Measurements from ENCODE around the gene ZHX3.
A peak's percentile ranks its signal among the peaks of the same experiment; 100 is the strongest.

The ZHX3 gene

DNA sequence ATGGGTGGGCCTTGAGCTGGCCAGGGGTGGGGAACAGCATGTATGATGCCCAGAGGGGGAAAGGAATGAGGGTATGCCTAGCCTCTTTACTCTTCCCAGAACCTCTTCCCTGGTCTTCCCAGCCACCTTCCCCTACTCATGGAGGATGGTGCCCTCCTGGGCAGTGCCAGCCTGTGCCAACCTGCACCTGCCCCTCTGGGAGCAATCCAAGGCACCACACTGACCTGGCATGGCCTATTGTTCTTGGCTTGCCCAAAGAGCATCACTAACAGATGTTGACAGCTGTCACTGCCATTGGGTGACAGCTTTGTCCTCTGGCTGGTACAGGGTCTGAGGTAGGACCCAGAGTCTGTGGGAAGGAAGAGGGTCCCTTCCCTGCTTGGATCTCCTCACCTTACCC, 36.0 kb upstream of the ZHX3 start:
- no peak for DNase-seq

- no peak for DNase-seq
Measured at GRCh38 chr20:41352666-41353065, 35.1 kb upstream of the ZHX3 start.

GRCh38 chr20:41352106-41352505, 34.6 kb upstream of the ZHX3 start:
- DNase-seq, result no peak

- no peak for DNase-seq
Measured at GRCh38 chr20:41350408-41350962, 33.0 kb upstream of the ZHX3 start.

DNA sequence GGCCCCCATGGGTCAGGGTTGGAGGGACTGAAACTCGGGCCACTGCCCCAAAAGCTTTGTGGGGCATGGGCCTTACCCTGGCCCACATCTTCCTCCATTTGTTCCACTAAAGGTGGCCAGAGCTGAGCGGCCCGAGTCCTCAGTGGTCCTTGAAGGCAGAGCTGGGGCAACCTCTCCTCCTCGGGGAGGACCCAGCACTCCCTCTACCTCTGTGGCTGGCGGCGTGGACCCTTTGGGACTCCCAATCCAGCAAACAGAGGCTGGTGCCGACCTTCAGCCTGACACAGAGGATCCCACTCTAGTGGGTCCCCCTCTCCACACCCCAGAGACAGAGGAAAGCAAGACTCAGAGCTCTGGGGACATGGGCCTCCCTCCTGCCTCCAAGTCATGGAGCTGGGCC, 32.4 kb upstream of the ZHX3 start:
- no peak for DNase-seq

DNA sequence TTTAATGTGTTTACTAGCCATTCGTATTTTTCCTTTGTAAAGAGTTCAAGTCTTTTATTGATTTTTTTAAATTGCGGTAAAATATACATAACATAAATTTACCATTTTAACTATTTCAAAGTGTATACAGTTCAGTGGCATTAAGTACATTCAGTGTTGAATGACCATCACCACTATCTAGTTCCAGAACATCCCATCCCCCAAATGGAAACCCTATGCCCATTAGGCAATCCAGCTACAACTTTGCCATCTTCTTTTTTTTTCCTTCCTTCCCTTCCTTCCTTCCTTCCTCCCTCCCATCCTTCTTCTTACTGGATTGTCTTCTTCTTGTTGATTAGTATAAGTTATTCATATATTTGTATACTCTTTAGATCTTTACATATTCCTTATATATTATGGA, 31.7 kb upstream of the ZHX3 start:
- DNase-seq, result no peak

- no peak for DNase-seq
Measured at GRCh38 chr20:41348430-41349172, 31.1 kb upstream of the ZHX3 start.

- no peak for DNase-seq
Measured at GRCh38 chr20:41347523-41348429, 30.2 kb upstream of the ZHX3 start.

- DNase-seq, result no peak
Measured at GRCh38 chr20:41345729-41346067, 28.2 kb upstream of the ZHX3 start.

- no peak for DNase-seq
Measured at GRCh38 chr20:41344938-41345728, 27.6 kb upstream of the ZHX3 start.

- no peak for DNase-seq
Measured at GRCh38 chr20:41344477-41344876, 26.9 kb upstream of the ZHX3 start.

- DNase-seq, result no peak
Measured at GRCh38 chr20:41342474-41343464, 25.2 kb upstream of the ZHX3 start.

DNA sequence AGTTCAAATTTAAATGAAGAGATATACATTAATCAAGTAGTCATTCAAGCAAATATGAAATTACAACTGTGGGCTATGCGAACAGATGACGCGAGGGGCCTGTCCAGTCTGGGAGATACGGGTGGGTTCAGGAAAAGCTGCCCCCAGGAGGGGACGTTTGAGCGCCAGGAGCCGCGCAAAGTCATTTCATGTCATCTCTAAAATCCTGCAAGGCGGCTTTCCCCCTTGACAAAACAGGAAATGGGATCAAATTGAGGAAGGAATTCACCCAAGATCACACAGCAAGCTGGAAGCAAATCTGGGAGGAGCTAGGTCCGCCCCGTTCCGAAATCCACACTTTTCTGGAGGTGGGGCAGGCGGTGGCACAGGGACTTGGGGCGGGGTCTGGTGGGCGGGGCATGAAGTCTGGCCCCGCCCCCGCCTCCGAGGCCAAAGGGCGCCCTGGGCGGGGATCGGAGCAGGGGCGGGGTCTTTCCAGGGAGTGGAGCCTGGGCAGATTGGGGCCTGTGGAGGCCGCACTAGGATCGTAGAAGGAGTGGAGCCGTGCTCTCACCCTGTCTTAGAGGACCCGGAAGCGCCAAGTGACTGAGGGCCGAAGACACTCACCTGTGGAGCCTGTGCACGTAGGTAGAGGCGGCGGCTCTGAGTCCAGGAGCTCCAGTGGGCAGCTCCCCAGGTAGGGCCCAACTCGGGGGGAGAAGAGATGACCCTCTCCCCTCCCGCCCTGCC, 23.0 kb upstream of the ZHX3 start, which contains the start of gene LPIN3:
TSS of gene LPIN3 (plus strand) at position 495 of the 729 bp plus-strand sequence. CDS start 4,983 bp downstream, outside the sequence.
- peak in 13 of 56 donors; percentile 9 to 54 (median 21) for DNase-seq

DNA sequence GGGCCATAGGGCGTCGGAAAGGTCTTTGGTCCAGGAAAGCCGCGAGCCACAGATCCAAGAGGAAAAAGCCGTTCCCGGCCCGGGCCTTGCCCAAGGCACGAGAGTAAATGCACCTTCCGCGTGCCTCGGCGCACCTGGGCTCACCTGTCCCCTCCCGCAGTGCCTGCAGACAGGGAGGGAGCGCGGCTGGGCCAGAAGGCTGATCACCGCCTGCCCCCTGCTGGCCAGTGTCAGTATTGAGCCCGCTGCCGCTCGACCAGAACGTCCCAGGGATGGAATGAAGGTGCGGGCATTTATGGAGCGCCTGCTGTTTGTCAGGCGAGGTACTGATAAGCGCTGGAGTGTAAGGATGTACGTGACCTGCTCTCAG, 22.4 kb upstream of the ZHX3 start:
- peak in 49 of 56 donors; percentile 15 to 80 (median 50) for DNase-seq

- DNase-seq, result no peak
Measured at GRCh38 chr20:41336711-41337492, 19.4 kb upstream of the ZHX3 start.

GRCh38 chr20:41335591-41335990, 18.1 kb upstream of the ZHX3 start:
- no peak for DNase-seq

DNA sequence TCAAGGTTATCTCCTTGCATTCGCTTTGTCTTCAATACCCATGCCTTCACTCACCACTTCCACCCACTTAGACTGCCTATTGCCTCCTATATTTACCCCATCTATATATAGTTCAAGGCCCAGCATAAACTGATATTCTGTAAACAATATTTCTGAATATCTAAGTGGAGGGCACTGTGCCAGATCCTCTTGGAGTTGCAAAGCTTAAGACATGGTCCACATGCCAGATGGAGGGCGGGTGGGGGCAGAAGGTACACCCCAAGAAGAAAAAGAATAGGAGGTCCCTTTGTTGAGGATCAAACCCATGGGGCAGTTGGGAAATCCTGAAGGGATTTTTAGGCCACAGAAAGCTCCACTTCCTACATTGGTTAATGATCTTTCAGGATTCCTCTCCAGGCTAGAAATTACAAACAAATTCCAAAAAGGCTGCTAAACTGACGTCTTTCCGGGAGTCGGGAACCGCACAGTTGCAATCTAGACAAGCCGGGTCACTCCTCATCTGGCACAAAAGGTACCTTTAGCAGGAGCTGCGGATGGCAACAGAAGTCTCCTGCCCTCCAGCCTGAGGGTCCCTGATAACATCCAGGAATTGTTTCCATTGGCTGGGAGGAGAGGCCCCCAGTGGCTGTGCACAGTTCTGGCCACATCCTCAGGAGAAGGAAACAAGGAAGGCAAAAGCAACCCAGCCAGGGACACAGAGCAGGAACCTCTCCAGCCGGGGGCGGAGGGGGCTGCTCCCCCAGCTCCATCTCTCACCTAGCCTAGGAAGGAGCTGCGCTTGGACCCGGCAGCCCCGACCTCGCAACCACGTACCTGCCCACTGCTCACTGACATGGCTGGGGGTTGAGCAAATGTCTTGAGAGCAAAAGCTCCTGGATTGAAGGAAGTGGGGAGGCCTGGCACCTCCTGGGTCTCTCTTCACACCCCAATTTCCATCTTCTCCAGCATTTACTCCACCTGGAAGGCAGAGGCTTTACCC, 17.2 kb upstream of the ZHX3 start:
- DNase-seq, result no peak
